Vagina (tissue), 2 donors: Measurements from ENCODE around the gene EEF2KMT. TPM values are rescaled to one million over a fixed set of nuclear protein-coding genes. Genes with fewer than 3 reads are reported as not detected.

Experiments
- DNase-seq, 2 donors: peaks; one replicate each; pipeline ENCODE4 v3.0.0-alpha.2; 2017; ENCODE audit errors: extremely low spot score in 2 of 2
- H3K27ac ChIP-seq: fragments of 200-600 bp; sonication (generic); one replicate; pipeline ENCODE4 v1.5.1; 2019
- H3K27me3 ChIP-seq: fragments of 200-600 bp; sonication (generic); one replicate; pipeline ENCODE4 v1.5.1; 2019
- H3K36me3 ChIP-seq, 2 donors: fragments of 200-600 bp; sonication (generic); one replicate each; pipeline ENCODE4 v1.5.1; 2017 to 2019
- H3K4me1 ChIP-seq: fragments of 200-600 bp; sonication (generic); one replicate; pipeline ENCODE4 v1.5.1; 2019
- H3K4me3 ChIP-seq, 2 donors: fragments of 200-600 bp; sonication (generic); 1 replicate in 1 of 2; 2 replicates in 1 of 2; pipeline ENCODE4 v1.5.1; 2016 to 2019
- H3K9me3 ChIP-seq: fragments of 200-600 bp; sonication (generic); one replicate; pipeline ENCODE4 v1.5.1; 2019
- CTCF ChIP-seq, 3 experiments: fragments of 450-650 bp in 2 of 3; fragments of 200-600 bp in 1 of 3; sonication (generic) in 1 of 3; IDR thresholded peaks; one replicate each; pipeline ENCODE4 v1.5.1; 2017 to 2019; ENCODE audit warnings: antibody characterized with exemption in 3 of 3, mild to moderate bottlenecking in 2 of 3, moderate library complexity in 2 of 3
- POLR2A ChIP-seq, 2 donors: fragments of 450-650 bp; IDR thresholded peaks; one replicate each; pipeline ENCODE4 v1.6.1; 2017; ENCODE audit warnings: antibody characterized with exemption in 2 of 2, mild to moderate bottlenecking in 2 of 2, moderate library complexity in 2 of 2
- POLR2AphosphoS5 ChIP-seq, 2 donors: sonication (generic); formaldehyde crosslinking; IDR thresholded peaks; one replicate each; pipeline ENCODE4 v1.9.0; 2017; ENCODE audit warnings: antibody characterized with exemption in 2 of 2, mild to moderate bottlenecking in 2 of 2, low read depth in 1 of 2; ENCODE audit not compliant: insufficient read depth in 1 of 2
- intact Hi-C: fragments of 100-400 bp; cut with DNase I; formaldehyde crosslinking; loops from one replicate; pipeline ENCODE4 v1.15.1; 2023
- total RNA-seq: library from RNA; depleted of rRNA; stranded (reverse); fragments of >200 nt; gene quantifications from one replicate; pipeline ENCODE4 v1.2.3, GENCODE V29; 2016

EEF2KMT gene
- total RNA-seq, 1 donor from 2014 or later, result 15.7 TPM

GRCh38 chr16:5069854-5070253 lies 27.7 kb downstream of the EEF2KMT start:
- intact Hi-C loops, result no loop called here
- no peak overlapping the region for H3K27ac ChIP-seq
- H3K27me3 ChIP-seq, result no peaks in the 10 kb centered on the region
- no peaks in the 10 kb centered on the region for H3K36me3 ChIP-seq
- H3K9me3 ChIP-seq, result no peaks in the 10 kb centered on the region
- no peak for DNase-seq
- no peak overlapping the region for H3K4me3 ChIP-seq
- peaks cover 18% of the 10 kb centered on the region for H3K4me1 ChIP-seq
- TF ChIP-seq CTCF (IDR thresholded peaks at IDR 0.05), result no peak
- TF ChIP-seq POLR2AphosphoS5 (IDR thresholded peaks at IDR 0.05; ENCODE audit: insufficient read depth in 1 of 2, low read depth in 1 of 2), result no peak
- no peak for TF ChIP-seq POLR2A (IDR thresholded peaks at IDR 0.05)

GRCh38 chr16:5069048-5069447 lies 28.5 kb downstream of the EEF2KMT start:
- no peak overlapping the region for H3K27ac ChIP-seq
- H3K9me3 ChIP-seq, result no peaks in the 10 kb centered on the region
- no peaks in the 10 kb centered on the region for H3K36me3 ChIP-seq
- TF ChIP-seq POLR2A (IDR thresholded peaks at IDR 0.05), result no peak
- DNase-seq, result no peak
- intact Hi-C loops, result no loop called here
- H3K4me1 ChIP-seq, result peaks cover 18% of the 10 kb centered on the region
- no peak overlapping the region for H3K4me3 ChIP-seq
- no peaks in the 10 kb centered on the region for H3K27me3 ChIP-seq

- TF ChIP-seq CTCF (IDR thresholded peaks at IDR 0.05) (no peak), POLR2AphosphoS5 (IDR thresholded peaks at IDR 0.05; ENCODE audit: insufficient read depth in 1 of 2, low read depth in 1 of 2) (no peak), POLR2A (IDR thresholded peaks at IDR 0.05) (no peak)
- H3K36me3 ChIP-seq, result no peaks in the 10 kb centered on the region
- H3K27me3 ChIP-seq, result no peaks in the 10 kb centered on the region
- peaks cover 8% of the 10 kb centered on the region for H3K4me1 ChIP-seq
- DNase-seq, result no peak
- no peaks in the 10 kb centered on the region for H3K9me3 ChIP-seq
- H3K4me3 ChIP-seq, result no peak overlapping the region
- intact Hi-C loops, result no loop called here
- no peak overlapping the region for H3K27ac ChIP-seq
These were observed 31.1 kb downstream of the EEF2KMT start for GRCh38 chr16:5066511-5066910.

- intact Hi-C loops, result no loop called here
- Histone ChIP-seq H3K4me3 (no peak within 1 kb of the TSS), H3K36me3 (no peaks in the 10 kb centered on the region)
These were observed 31.8 kb downstream of the EEF2KMT start, which contains the start of gene C16orf89 for GRCh38 chr16:5065813-5066212. TSS of gene C16orf89 (minus strand) at chr16:5065956. CDS start at chr16:5065908, 48 bp downstream.

GRCh38 chr16:5065326-5065725 lies 32.3 kb downstream of the EEF2KMT start:
- H3K4me1 ChIP-seq, result no peaks in the 10 kb centered on the region
- no peaks in the 10 kb centered on the region for H3K36me3 ChIP-seq
- H3K27ac ChIP-seq, result no peak overlapping the region
- no peak for TF ChIP-seq CTCF (IDR thresholded peaks at IDR 0.05)
- TF ChIP-seq POLR2A (IDR thresholded peaks at IDR 0.05), result no peak
- no peak for TF ChIP-seq POLR2AphosphoS5 (IDR thresholded peaks at IDR 0.05; ENCODE audit: insufficient read depth in 1 of 2, low read depth in 1 of 2)
- H3K9me3 ChIP-seq, result no peaks in the 10 kb centered on the region
- no peaks in the 10 kb centered on the region for H3K27me3 ChIP-seq
- DNase-seq, result no peak
- intact Hi-C loops, result no loop called here
- no peak overlapping the region for H3K4me3 ChIP-seq

More at GRCh38 chr16:5065813-5066212, 31.8 kb downstream of the EEF2KMT start, which contains the start of gene C16orf89:
- Histone ChIP-seq H3K4me1 (peaks cover under 1% of the 10 kb centered on the region), H3K27me3 (no peaks in the 10 kb centered on the region), H3K9me3 (no peaks in the 10 kb centered on the region), H3K27ac (no peak within 1 kb of the TSS)
- no peak for DNase-seq
- TF ChIP-seq POLR2A (IDR thresholded peaks at IDR 0.05) (no peak), CTCF (IDR thresholded peaks at IDR 0.05) (no peak), POLR2AphosphoS5 (IDR thresholded peaks at IDR 0.05; ENCODE audit: insufficient read depth in 1 of 2, low read depth in 1 of 2) (no peak)
